Gastroesophageal sphincter (tissue), 4 donors: ENCODE measurements around the gene TMPRSS11E. TPM values are rescaled to one million over a fixed set of nuclear protein-coding genes. Genes with fewer than 3 reads are reported as not detected.

Experiments
- ATAC-seq: fragments of 150-250 bp; one replicate; pipeline ENCODE4 v1.9.1; 2016; ENCODE audit warnings: mild to moderate bottlenecking, moderate library complexity
- H3K27ac ChIP-seq, 4 donors: fragments of 200-600 bp; sonication (generic) in 3 of 4; 1 replicate in 3 of 4; 2 replicates in 1 of 4; pipeline ENCODE4 v1.5.1; 2016 to 2019
- H3K27me3 ChIP-seq: fragments of 200-600 bp; sonication (generic); one replicate; pipeline ENCODE4 v1.5.1; 2019
- H3K36me3 ChIP-seq, 2 donors: fragments of 200-600 bp; sonication (generic); one replicate each; pipeline ENCODE4 v1.5.1; 2019; ENCODE audit warnings: control low read depth in 1 of 2
- H3K4me1 ChIP-seq, 3 donors: fragments of 200-600 bp; sonication (generic); 1 replicate in 2 of 3; 2 replicates in 1 of 3; pipeline ENCODE4 v1.5.1; 2016 to 2019; ENCODE audit warnings: control low read depth in 2 of 3
- H3K4me3 ChIP-seq, 2 donors: fragments of 200-600 bp; sonication (generic); one replicate each; pipeline ENCODE4 v1.5.1; 2019; ENCODE audit warnings: mild to moderate bottlenecking in 1 of 2, moderate library complexity in 1 of 2
- H3K9me3 ChIP-seq, 3 donors: fragments of 200-600 bp; sonication (generic); one replicate each; pipeline ENCODE4 v1.5.1; 2017 to 2019; ENCODE audit warnings: control low read depth in 2 of 3
- EP300 ChIP-seq: sonication (generic); formaldehyde crosslinking; IDR thresholded peaks from one replicate; pipeline ENCODE4 v1.6.1; 2017; ENCODE audit warnings: antibody characterized with exemption, mild to moderate bottlenecking
- POLR2A ChIP-seq, 2 donors: fragments of 450-650 bp; IDR thresholded peaks; one replicate each; pipeline ENCODE4 v1.6.1; 2017; ENCODE audit warnings: antibody characterized with exemption in 2 of 2, mild to moderate bottlenecking in 2 of 2, moderate library complexity in 1 of 2
- POLR2AphosphoS5 ChIP-seq: sonication (generic); formaldehyde crosslinking; IDR thresholded peaks from one replicate; pipeline ENCODE4 v1.6.1; 2017; ENCODE audit warnings: antibody characterized with exemption
- WGBS, 2 donors: methylation state at CpG; one replicate each; pipeline ENCODE4 v1.1.5; 2018; ENCODE audit warnings: low coverage in 1 of 2; 5-methylcytosine and 5-hydroxymethylcytosine counted together
- total RNA-seq, 4 donors: library from RNA; depleted of rRNA; stranded (reverse); fragments of >200 nt; gene quantifications; one replicate each; pipeline ENCODE4 v1.1.0, GENCODE V29; 2016
- TF ChIP-seq, protein P1 (sequence below), 4 experiments: fragments of 200-600 bp in 2 of 4; fragments of 450-650 bp in 2 of 4; sonication (generic) in 1 of 4; IDR thresholded peaks; one replicate each; pipeline ENCODE4 v1.5.1; 2017 to 2019; ENCODE audit warnings: antibody characterized with exemption in 4 of 4, mild to moderate bottlenecking in 2 of 4, moderate library complexity in 2 of 4

Gene TMPRSS11E
- total RNA-seq, 4 donors from 2014 or later = 0.23 to 13.0 (median 0.31) TPM; not detected in 1

DNA sequence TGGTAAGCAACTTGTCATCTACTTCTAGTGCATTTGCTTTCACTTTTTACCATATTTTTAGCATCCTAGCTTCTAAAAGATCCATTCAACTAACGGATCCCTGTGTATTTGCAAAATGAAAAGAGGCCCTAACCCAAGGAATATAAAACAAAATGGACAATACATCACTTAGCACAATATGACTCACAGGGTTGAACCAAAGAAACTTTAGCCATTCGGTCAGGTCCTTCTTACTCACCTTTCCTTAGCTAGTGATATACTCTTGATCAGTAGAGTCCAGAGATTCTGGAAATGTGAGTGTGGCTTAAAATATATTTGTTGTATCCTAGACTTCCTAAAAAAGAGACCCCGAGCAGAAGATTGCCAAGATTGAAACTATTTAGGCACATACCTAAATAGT lies 19.5 kb downstream of the TMPRSS11E start:
- Histone ChIP-seq H3K4me3 (no peak overlapping the region), H3K9me3 (no peaks in the 10 kb centered on the region), H3K4me1 (no peaks in the 10 kb centered on the region), H3K27me3 (no peaks in the 10 kb centered on the region), H3K36me3 (no peaks in the 10 kb centered on the region), H3K27ac (no peak overlapping the region)
- 83 to 91% methylated on average over 3 of the region's 3 CpGs for WGBS, 2 donors
- TF ChIP-seq POLR2A (IDR thresholded peaks at IDR 0.05) (no peak), EP300 (no peak), POLR2AphosphoS5 (no peak)
- TF ChIP-seq, protein P1, sequence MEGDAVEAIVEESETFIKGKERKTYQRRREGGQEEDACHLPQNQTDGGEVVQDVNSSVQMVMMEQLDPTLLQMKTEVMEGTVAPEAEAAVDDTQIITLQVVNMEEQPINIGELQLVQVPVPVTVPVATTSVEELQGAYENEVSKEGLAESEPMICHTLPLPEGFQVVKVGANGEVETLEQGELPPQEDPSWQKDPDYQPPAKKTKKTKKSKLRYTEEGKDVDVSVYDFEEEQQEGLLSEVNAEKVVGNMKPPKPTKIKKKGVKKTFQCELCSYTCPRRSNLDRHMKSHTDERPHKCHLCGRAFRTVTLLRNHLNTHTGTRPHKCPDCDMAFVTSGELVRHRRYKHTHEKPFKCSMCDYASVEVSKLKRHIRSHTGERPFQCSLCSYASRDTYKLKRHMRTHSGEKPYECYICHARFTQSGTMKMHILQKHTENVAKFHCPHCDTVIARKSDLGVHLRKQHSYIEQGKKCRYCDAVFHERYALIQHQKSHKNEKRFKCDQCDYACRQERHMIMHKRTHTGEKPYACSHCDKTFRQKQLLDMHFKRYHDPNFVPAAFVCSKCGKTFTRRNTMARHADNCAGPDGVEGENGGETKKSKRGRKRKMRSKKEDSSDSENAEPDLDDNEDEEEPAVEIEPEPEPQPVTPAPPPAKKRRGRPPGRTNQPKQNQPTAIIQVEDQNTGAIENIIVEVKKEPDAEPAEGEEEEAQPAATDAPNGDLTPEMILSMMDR (IDR thresholded peaks at IDR 0.05) = no peak
- ATAC-seq = no peak

DNA sequence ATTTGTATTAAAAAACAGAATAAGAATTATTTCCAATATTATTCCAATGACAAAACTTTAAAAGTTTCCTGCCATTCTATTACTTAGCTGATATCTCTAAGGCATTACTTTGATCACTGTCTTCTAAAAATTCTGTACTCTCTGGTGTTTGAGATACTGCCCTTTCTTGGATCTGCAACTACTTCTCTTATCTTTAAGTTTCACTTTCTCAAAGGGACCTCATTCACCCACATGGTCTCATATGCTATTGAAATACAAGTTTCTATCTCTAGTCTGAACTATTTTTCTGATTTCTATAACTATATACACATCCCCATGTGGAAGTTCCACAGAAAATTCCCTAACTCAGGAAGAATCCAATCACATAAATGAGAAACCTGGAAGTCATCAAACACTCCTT lies 22.2 kb downstream of the TMPRSS11E start:
- no peak overlapping the region for H3K27ac ChIP-seq
- no peak for ATAC-seq
- no peaks in the 10 kb centered on the region for H3K27me3 ChIP-seq
- no peaks in the 10 kb centered on the region for H3K9me3 ChIP-seq
- H3K4me3 ChIP-seq = no peak overlapping the region
- TF ChIP-seq, protein P1 (IDR thresholded peaks at IDR 0.05) = no peak
- TF ChIP-seq POLR2AphosphoS5 = no peak
- TF ChIP-seq EP300 = no peak
- H3K36me3 ChIP-seq = no peaks in the 10 kb centered on the region
- no peaks in the 10 kb centered on the region for H3K4me1 ChIP-seq

DNA sequence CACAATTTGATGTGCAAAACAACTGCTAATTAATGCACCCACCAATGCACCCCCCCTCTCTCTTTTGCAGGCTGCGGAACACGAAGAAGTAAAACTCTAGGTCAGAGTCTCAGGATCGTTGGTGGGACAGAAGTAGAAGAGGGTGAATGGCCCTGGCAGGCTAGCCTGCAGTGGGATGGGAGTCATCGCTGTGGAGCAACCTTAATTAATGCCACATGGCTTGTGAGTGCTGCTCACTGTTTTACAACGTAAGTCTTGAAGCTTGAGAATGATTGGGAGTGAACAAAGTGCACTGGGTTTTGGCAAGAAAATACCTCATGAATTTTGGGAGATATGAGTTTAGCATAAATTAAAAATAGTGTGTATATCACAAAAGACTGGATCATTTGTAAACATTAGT lies 28.9 kb downstream of the TMPRSS11E start:
- H3K4me1 ChIP-seq = no peaks in the 10 kb centered on the region
- H3K9me3 ChIP-seq = no peaks in the 10 kb centered on the region
- 44 to 63% methylated on average over 4 to 5 of the region's 5 CpGs for WGBS, 2 donors
- TF ChIP-seq POLR2AphosphoS5 = no peak
- no peak for TF ChIP-seq POLR2A (IDR thresholded peaks at IDR 0.05)
- TF ChIP-seq, protein P1 (IDR thresholded peaks at IDR 0.05) = no peak
- TF ChIP-seq EP300 = no peak
- H3K36me3 ChIP-seq = no peaks in the 10 kb centered on the region
- no peak overlapping the region for H3K4me3 ChIP-seq
- no peak overlapping the region for H3K27ac ChIP-seq
- ATAC-seq = no peak
- no peaks in the 10 kb centered on the region for H3K27me3 ChIP-seq

DNA sequence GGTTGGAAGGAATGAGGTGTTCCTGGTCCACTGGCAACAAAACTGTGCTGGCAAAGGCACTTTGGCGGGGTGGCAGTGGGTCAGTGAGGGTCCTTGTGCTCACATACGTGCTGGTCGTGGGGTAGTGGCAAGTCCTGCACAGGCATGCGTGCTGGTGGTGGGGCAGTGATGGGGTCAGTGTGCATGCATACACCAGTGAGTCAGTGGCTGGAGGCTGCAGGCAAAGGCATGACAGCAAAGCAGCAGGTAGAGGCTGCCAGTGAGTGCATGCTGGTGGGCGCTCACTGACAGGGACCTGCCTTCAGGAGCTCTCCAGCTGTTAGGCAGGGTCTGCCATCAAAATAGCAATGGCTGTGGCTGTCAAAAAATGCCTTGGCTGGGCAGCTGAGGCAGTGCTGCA lies 42.1 kb downstream of the TMPRSS11E start:
- no peaks in the 10 kb centered on the region for H3K27me3 ChIP-seq
- TF ChIP-seq POLR2A (IDR thresholded peaks at IDR 0.05) (no peak), POLR2AphosphoS5 (no peak), EP300 (no peak)
- TF ChIP-seq, protein P1 (IDR thresholded peaks at IDR 0.05) = no peak
- H3K27ac ChIP-seq = no peak overlapping the region
- no peaks in the 10 kb centered on the region for H3K9me3 ChIP-seq
- H3K4me3 ChIP-seq = no peak overlapping the region
- H3K36me3 ChIP-seq = no peaks in the 10 kb centered on the region
- ATAC-seq = no peak
- 83% methylated on average over 1 of the region's 5 CpGs; no CpG with 5 or more reads in 1 of the 2 donors for WGBS, 2 donors
- no peaks in the 10 kb centered on the region for H3K4me1 ChIP-seq

DNA sequence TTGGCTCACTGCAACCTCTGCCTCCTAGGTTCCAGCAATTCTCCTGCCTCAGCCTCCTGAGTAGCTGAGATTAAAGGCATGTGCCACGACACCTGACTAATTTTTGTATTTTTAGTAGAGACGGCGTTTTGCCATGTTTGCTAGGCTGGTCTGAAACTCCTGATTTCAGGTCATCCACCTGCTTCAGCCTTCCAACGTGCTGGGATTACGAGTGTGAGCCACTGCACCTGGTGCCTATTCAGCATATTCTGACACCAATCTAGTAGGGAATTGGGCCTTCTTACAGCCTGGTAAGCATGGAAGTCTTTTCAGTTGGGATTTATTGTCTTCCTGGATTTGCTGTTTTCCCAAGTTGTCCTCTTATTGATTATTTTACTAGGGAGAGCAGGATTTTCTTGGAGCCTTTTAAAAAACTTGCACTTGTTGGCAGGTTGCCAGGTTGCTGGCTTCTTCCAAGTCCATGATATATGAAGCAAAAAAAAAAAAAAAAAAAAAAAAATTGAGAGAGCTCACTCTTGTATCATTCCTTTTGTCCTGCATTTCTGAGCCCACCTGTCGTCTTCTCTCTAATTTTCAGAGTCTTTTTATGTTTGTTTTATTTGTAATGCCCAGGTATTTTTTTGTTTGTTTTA lies 43.7 kb downstream of the TMPRSS11E start:
- 62 to 78% methylated on average over 4 of the region's 6 CpGs for WGBS, 2 donors
- no peaks in the 10 kb centered on the region for H3K4me1 ChIP-seq
- no peaks in the 10 kb centered on the region for H3K36me3 ChIP-seq
- no peak for ATAC-seq
- H3K4me3 ChIP-seq = no peak overlapping the region
- no peaks in the 10 kb centered on the region for H3K27me3 ChIP-seq
- H3K27ac ChIP-seq = no peak overlapping the region
- no peaks in the 10 kb centered on the region for H3K9me3 ChIP-seq
- no peak for TF ChIP-seq EP300
- no peak for TF ChIP-seq POLR2AphosphoS5
- no peak for TF ChIP-seq POLR2A (IDR thresholded peaks at IDR 0.05)
- TF ChIP-seq, protein P1 (IDR thresholded peaks at IDR 0.05) = no peak
